WERI-Rb-1 (cell line): ENCODE data around the gene DFFB.

ENCODE experiments used
- DNase-seq: peaks from one replicate; pipeline ENCODE4 v3.0.0-alpha.2; 2020
- H3K27ac ChIP-seq: fragments of 250-450 bp; sonication (Bioruptor Pico); 2 replicates; pipeline ENCODE4 v1.5.1; 2020; ENCODE audit warnings: mild to moderate bottlenecking, moderate library complexity
- H3K27me3 ChIP-seq: fragments of 250-450 bp; sonication (Bioruptor Pico); 2 replicates; pipeline ENCODE4 v1.5.1; 2021; ENCODE audit warnings: mild to moderate bottlenecking, low read depth, moderate library complexity; ENCODE audit not compliant: insufficient read depth, severe bottlenecking
- H3K36me3 ChIP-seq: fragments of 250-450 bp; sonication (Bioruptor Pico); 2 replicates; pipeline ENCODE4 v1.5.1; 2020; ENCODE audit warnings: mild to moderate bottlenecking, moderate library complexity
- H3K4me3 ChIP-seq: 2 replicates; pipeline ENCODE4 v1.5.1; 2011; ENCODE audit warnings: low read depth, mild to moderate bottlenecking, control low read depth, low read length
- H3K9me3 ChIP-seq: fragments of 250-450 bp; sonication (Bioruptor Pico); 2 replicates; pipeline ENCODE4 v1.5.1; 2021; ENCODE audit warnings: mild to moderate bottlenecking, moderate library complexity; ENCODE audit not compliant: severe bottlenecking
- TF ChIP-seq, protein P1 (sequence below): IDR thresholded peaks from 2 replicates; pipeline ENCODE4 v1.5.1; 2011; ENCODE audit warnings: low read depth, mild to moderate bottlenecking, control low read depth, inconsistent platforms, low read length

Gene DFFB

DNA sequence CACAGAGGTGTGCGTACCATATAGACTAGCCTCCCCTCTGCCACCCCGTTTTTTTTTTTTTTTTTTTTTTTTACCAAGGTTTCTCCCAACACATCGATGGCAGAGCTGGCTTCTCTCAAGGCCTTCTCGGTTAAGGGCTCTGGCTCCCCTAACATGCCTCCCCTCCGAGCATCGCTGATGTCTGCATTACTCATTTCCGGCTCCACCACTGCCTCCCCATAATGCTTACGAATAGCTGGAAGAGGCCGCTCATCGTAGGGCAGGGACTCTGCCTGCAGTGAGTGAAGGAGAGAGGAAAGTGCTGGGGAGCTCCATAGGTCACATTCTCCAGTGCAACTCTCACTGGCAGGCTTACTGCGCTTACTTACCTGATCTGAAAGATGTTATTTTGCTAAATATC is 20.9 kb upstream of the DFFB start:
- DNase-seq: no peak
- peaks cover 45% of the 10 kb centered on the region for H3K36me3 ChIP-seq
- no peak overlapping the region for H3K4me3 ChIP-seq
- TF ChIP-seq, protein P1, sequence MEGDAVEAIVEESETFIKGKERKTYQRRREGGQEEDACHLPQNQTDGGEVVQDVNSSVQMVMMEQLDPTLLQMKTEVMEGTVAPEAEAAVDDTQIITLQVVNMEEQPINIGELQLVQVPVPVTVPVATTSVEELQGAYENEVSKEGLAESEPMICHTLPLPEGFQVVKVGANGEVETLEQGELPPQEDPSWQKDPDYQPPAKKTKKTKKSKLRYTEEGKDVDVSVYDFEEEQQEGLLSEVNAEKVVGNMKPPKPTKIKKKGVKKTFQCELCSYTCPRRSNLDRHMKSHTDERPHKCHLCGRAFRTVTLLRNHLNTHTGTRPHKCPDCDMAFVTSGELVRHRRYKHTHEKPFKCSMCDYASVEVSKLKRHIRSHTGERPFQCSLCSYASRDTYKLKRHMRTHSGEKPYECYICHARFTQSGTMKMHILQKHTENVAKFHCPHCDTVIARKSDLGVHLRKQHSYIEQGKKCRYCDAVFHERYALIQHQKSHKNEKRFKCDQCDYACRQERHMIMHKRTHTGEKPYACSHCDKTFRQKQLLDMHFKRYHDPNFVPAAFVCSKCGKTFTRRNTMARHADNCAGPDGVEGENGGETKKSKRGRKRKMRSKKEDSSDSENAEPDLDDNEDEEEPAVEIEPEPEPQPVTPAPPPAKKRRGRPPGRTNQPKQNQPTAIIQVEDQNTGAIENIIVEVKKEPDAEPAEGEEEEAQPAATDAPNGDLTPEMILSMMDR: no peak
- no peak overlapping the region for H3K27ac ChIP-seq
- H3K27me3 ChIP-seq: no peaks in the 10 kb centered on the region
- H3K9me3 ChIP-seq: no peaks in the 10 kb centered on the region

DNA sequence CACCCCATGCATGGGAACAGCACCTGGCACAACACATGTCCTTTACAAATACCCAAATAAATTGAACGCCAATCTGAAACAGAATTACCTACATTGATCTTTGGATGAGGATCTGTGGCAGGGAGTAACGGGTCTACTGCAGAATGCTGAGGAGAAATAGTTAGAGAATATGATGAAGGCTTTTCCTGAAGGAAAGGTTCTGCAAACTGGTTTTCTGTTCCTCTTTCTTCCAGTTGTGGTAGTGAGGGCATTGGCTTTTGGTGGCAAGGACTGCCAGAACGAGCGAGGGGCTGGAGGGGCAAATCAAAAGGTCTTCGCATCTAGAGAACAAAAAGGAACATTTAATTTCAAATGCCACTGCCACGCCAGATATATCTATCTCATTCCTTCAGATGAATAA is 20.1 kb upstream of the DFFB start:
- TF ChIP-seq, protein P1: no peak
- no peak for DNase-seq
- H3K27me3 ChIP-seq: no peaks in the 10 kb centered on the region
- no peak overlapping the region for H3K27ac ChIP-seq
- H3K4me3 ChIP-seq: no peak overlapping the region
- H3K36me3 ChIP-seq: peaks cover 45% of the 10 kb centered on the region
- H3K9me3 ChIP-seq: no peaks in the 10 kb centered on the region

DNA sequence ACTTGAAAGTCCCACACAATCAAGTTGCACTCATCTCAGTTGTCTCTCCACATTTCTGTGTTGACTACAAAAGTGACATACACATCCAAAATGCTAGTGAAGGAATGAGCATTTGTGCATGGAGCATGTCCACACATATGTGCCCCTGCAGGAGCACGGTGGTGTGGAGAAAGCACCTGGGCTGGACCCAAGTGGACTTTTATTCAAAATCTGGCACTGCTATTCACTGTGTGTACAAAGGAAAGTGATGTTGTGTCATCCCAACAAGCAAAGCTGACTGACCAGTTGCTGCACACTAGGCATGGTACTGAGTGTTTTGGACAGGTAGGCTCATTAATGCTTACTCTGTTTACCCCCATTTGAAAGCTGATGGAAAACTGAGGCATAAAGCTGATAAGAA is 19.6 kb upstream of the DFFB start:
- TF ChIP-seq, protein P1: no peak
- H3K4me3 ChIP-seq: no peak overlapping the region
- H3K27ac ChIP-seq: no peak overlapping the region
- peaks cover 48% of the 10 kb centered on the region for H3K36me3 ChIP-seq
- no peaks in the 10 kb centered on the region for H3K9me3 ChIP-seq
- no peak for DNase-seq
- H3K27me3 ChIP-seq: no peaks in the 10 kb centered on the region

DNA sequence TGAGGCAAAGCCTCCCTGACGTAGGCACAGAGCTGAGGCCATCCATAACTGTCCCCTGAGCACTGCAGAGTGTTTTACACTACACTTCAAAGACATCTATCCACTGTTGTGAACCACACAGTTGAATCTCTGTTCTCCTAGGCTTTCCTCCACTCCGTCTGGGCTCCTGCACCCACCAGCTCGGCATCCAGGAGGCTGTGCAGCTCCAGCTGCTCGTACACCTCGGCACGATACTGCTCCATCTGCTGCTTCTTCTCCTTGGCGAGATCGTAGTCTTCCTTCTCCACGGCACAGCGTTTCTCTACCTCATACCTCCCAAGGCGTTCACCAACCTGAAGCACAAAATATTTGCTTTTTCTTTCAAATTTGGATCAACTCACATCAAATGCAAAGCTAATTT is 18.5 kb upstream of the DFFB start:
- Histone ChIP-seq H3K27ac (no peak overlapping the region), H3K4me3 (no peak overlapping the region), H3K9me3 (no peaks in the 10 kb centered on the region), H3K36me3 (peaks cover 45% of the 10 kb centered on the region), H3K27me3 (no peaks in the 10 kb centered on the region)
- TF ChIP-seq, protein P1: no peak
- DNase-seq: no peak

DNA sequence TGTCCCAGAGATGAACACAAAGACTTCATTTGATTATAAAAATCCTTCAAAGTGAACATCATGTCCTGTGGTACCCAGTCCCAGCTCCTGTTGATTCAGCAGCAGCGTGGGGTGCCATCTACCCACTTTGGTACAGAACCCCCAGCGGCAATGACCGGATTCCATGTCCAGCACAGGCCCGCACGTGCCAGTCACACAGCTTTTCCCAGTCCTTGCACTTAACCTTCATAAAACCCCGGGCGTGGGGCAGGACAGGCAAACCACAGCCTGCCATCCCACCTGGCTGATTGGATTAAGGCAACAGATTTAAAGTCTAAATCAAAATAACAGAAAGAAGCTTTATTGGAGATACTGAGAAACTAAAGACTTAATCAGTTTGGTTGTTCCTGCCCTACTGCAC is 15.8 kb upstream of the DFFB start:
- peaks cover 54% of the 10 kb centered on the region for H3K36me3 ChIP-seq
- H3K9me3 ChIP-seq: no peaks in the 10 kb centered on the region
- H3K27ac ChIP-seq: no peak overlapping the region
- H3K4me3 ChIP-seq: no peak overlapping the region
- DNase-seq: peak; percentile 55
- TF ChIP-seq, protein P1: no peak
- no peaks in the 10 kb centered on the region for H3K27me3 ChIP-seq

DNA sequence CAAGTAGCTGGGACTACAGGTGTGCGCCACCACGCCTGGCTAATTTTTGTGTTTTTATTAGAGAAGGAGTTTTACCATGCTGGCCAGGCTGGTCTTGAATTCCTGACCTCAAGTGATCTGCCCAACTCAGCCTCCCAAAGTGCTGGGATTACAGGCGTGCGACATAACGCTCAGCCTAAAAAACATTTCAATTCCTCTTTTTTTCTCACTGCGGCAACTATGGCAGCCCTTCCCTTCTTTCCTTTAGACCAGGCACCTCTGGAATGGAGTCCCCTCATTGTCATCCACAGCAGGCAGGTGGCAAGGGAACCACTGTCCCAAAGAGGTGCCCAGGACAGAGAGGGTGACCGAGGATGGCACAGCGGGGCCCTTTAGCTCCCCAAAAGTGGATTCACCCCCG is 14.4 kb upstream of the DFFB start:
- Histone ChIP-seq H3K27me3 (no peaks in the 10 kb centered on the region), H3K27ac (no peak overlapping the region), H3K4me3 (no peak overlapping the region), H3K36me3 (peaks cover 48% of the 10 kb centered on the region), H3K9me3 (no peaks in the 10 kb centered on the region)
- DNase-seq: no peak
- TF ChIP-seq, protein P1: no peak
